ENCODE data around the gene PLPPR1. TPM values are rescaled to one million over a fixed set of nuclear protein-coding genes. Genes with fewer than 3 reads are reported as not detected.

Gene PLPPR1
- total and polyA plus RNA-seq, 2 of the 4 experiments (the other 2 are of a cell fraction): not detected

DNA sequence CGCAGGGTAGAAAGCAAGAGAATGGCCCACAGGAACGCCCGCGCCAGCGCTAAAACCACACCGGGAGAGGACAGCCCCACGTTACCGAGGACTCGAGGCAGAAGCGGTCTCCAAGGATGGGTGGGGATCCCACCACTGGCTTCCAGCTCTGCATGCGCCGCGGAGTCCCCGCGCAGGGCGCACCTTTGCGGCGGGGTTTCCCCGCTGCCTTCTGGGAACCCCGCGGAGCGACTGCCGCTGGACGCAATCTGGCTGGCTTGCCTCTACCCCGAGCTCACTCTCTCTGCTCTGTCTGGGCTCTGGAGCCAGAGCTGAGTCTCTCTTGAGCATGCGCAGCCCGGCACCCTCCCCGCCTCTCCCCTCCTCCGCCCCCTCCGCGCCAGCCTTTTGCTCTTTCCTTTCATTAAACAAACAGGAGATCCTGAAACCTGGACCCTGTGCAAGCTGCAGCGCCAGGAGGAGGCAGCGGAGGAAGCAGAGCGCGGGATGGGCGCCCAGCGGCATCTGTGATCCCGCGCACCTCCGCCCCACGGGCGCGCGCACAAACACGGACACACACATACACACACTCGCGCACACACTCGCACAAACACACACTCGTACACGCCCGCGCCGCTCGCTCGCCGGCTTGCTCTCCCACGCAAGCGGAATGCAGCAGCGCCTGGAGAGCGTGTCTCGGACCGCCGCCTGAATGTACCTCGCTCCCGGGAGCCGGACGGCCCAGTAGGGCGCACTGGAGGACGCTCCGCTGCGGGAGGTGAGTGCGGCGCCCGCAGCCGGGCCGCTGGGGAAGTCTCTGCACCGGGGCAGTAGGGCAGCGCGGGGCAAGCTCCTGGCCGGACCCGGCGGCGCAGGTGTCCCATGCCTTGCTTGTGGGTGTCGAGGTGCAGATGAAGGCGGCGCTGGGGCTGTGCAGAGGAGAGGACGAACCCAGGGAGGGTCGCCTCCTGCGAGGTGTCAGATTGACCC lies at the start of gene PLPPR1 (continued):
- TF ChIP-seq, protein P1, sequence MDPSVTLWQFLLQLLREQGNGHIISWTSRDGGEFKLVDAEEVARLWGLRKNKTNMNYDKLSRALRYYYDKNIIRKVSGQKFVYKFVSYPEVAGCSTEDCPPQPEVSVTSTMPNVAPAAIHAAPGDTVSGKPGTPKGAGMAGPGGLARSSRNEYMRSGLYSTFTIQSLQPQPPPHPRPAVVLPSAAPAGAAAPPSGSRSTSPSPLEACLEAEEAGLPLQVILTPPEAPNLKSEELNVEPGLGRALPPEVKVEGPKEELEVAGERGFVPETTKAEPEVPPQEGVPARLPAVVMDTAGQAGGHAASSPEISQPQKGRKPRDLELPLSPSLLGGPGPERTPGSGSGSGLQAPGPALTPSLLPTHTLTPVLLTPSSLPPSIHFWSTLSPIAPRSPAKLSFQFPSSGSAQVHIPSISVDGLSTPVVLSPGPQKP (IDR thresholded peaks at IDR 0.05; ENCODE audit: borderline replicate concordance, low read depth, low read length): no peak

- no peak overlapping the region for H2AK5ac ChIP-seq (ENCODE audit: low read depth, low read length)
- intact Hi-C loops (cut with micrococcal nuclease): no loop called here
- POLR2A ChIA-PET (ENCODE audit: unreplicated experiment): interaction anchor here (0.7 kb wide), 1 partner anchor 232 kb away, joined by 3 read pairs; no protein-coding TSS in a partner anchor
- no peak overlapping the region for H4K8ac ChIP-seq (ENCODE audit: low read depth in 2 of 2, low read length in 2 of 2)
- in situ Hi-C loops (cut with MboI; ENCODE audit: low sequenced_read_pairs): no loop called here
- H2BK120ac ChIP-seq (ENCODE audit: low read depth, low read length): no peak overlapping the region
- no peak overlapping the region for H3K23ac ChIP-seq (ENCODE audit: low read depth, low read length)
- H3K27me3 ChIP-seq (ENCODE audit: control insufficient read depth, insufficient read depth, low read length): no peaks in the 10 kb centered on the region
- no TSS peak for BruUV-seq (replicated peaks)
- dilution Hi-C loops (cut with HindIII; ENCODE audit: low sequenced_read_pairs, unreplicated experiment): no loop called here
- no peak overlapping the region for H4K91ac ChIP-seq (ENCODE audit: insufficient read depth, low read depth, low read length)
- H3K27ac ChIP-seq (ENCODE audit: insufficient read depth, low read length): no peak overlapping the region
- H4K20me1 ChIP-seq (ENCODE audit: insufficient read depth, low read length): no peaks in the 10 kb centered on the region
- WGBS, 2 experiments (ENCODE audit: extremely low coverage in 2 of 2, insufficient read length in 1 of 2): no CpG with 5 or more reads among the region's 1 CpG
- CTCF ChIA-PET: no interaction called here
- no peak overlapping the region for H3K4ac ChIP-seq (ENCODE audit: low read depth, low read length)
- no peak overlapping the region for H3K4me3 ChIP-seq (ENCODE audit: insufficient read depth, low read depth, low read length)
- no peaks in the 10 kb centered on the region for H3K4me1 ChIP-seq (ENCODE audit: control insufficient read depth, insufficient read depth, low read length)
- H3K9ac ChIP-seq (ENCODE audit: low read depth, low read length): no peak overlapping the region
- H2AFZ ChIP-seq (replicated peaks; ENCODE audit: low read length, poor library complexity): no peak overlapping the region
- no peak overlapping the region for H3K4me2 ChIP-seq (ENCODE audit: low read depth, low read length)
- no peak overlapping the region for H3K56ac ChIP-seq (ENCODE audit: extremely low read depth, insufficient read depth, low read length)
- no peak for DNase-seq
- H2AK9ac ChIP-seq (replicated peaks; ENCODE audit: low read depth, low read length, poor library complexity): no peak overlapping the region
- no peak overlapping the region for H3K14ac ChIP-seq (replicated peaks; ENCODE audit: low read depth, low read length)
- H2BK20ac ChIP-seq (ENCODE audit: low read depth, low read length): no peak overlapping the region
- peaks cover 2% of the 10 kb centered on the region; the same call in 1 of the 2 replicates for H3K9me3 ChIP-seq (ENCODE audit: control insufficient read depth, insufficient read depth, low read length)
- H3K79me1 ChIP-seq (ENCODE audit: low read depth in 1 of 2, low read length in 2 of 2): no peaks in the 10 kb centered on the region
- H3K36me3 ChIP-seq (ENCODE audit: control insufficient read depth, insufficient read depth, low read length): no peaks in the 10 kb centered on the region
- H4K5ac ChIP-seq (ENCODE audit: low read depth, low read length): no peak overlapping the region
- no peak overlapping the region for H2BK15ac ChIP-seq (ENCODE audit: low read depth, low read length)
- no peak for ATAC-seq (ENCODE audit: low read depth)
- H3K18ac ChIP-seq (ENCODE audit: low read depth, low read length): no peak overlapping the region
- no peaks in the 10 kb centered on the region for H3K9me1 ChIP-seq (ENCODE audit: insufficient read depth, low read length)
- H2BK5ac ChIP-seq (ENCODE audit: low read depth, low read length, poor library complexity, severe bottlenecking): no peak overlapping the region
- TF ChIP-seq RAD21 (IDR thresholded peaks at IDR 0.05; ENCODE audit: low read length) (no peak), CHD1 (IDR thresholded peaks at IDR 0.05; ENCODE audit: low read depth, low read length) (no peak), NFE2L2 (IDR thresholded peaks at IDR 0.05; ENCODE audit: low read depth, low read length) (no peak), MAZ (IDR thresholded peaks at IDR 0.05; ENCODE audit: borderline replicate concordance, low read depth, low read length) (no peak), MXI1 (IDR thresholded peaks at IDR 0.05; ENCODE audit: borderline replicate concordance, low read depth, low read length) (no peak), RCOR1 (IDR thresholded peaks at IDR 0.05; ENCODE audit: insufficient replicate concordance, low read length) (no peak), FOS (IDR thresholded peaks at IDR 0.05; ENCODE audit: low read depth, low read length) (no peak), MAFK (IDR thresholded peaks at IDR 0.05; ENCODE audit: low read depth, low read length) (no peak), CEBPB (IDR thresholded peaks at IDR 0.05; ENCODE audit: low read depth, low read length) (no peak), POLR2A (IDR thresholded peaks at IDR 0.05; ENCODE audit: low read depth, low read length) (no peak)
- TF ChIP-seq, protein P1 (IDR thresholded peaks at IDR 0.05; ENCODE audit: borderline replicate concordance, low read depth, low read length): no peak
- TF ChIP-seq, protein P2, sequence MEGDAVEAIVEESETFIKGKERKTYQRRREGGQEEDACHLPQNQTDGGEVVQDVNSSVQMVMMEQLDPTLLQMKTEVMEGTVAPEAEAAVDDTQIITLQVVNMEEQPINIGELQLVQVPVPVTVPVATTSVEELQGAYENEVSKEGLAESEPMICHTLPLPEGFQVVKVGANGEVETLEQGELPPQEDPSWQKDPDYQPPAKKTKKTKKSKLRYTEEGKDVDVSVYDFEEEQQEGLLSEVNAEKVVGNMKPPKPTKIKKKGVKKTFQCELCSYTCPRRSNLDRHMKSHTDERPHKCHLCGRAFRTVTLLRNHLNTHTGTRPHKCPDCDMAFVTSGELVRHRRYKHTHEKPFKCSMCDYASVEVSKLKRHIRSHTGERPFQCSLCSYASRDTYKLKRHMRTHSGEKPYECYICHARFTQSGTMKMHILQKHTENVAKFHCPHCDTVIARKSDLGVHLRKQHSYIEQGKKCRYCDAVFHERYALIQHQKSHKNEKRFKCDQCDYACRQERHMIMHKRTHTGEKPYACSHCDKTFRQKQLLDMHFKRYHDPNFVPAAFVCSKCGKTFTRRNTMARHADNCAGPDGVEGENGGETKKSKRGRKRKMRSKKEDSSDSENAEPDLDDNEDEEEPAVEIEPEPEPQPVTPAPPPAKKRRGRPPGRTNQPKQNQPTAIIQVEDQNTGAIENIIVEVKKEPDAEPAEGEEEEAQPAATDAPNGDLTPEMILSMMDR (conservative IDR thresholded peaks at IDR 0.05; ENCODE audit: low read depth, low read length): no peak
Measured at GRCh38 chr9:100989731-100990130, 38.8 kb upstream of the PLPPR1 start.
